BLaER1 (cell line): ENCODE results near the gene TNS1.

Source experiments
- H3K27ac ChIP-seq: shearing (Covaris generic); formaldehyde crosslinking; 2 replicates; pipeline ENCODE4 v1.8.1; 2022
- H3K27me3 ChIP-seq: shearing (Covaris generic); formaldehyde crosslinking; 2 replicates; pipeline ENCODE4 v1.8.1; 2022
- H3K36me3 ChIP-seq: shearing (Covaris generic); formaldehyde crosslinking; 2 replicates; pipeline ENCODE4 v1.8.1; 2022
- H3K4me1 ChIP-seq: shearing (Covaris generic); formaldehyde crosslinking; 2 replicates; pipeline ENCODE4 v1.8.1; 2022
- H3K4me2 ChIP-seq: shearing (Covaris generic); formaldehyde crosslinking; 2 replicates; pipeline ENCODE4 v1.8.1; 2022
- H3K4me3 ChIP-seq: shearing (Covaris generic); formaldehyde crosslinking; 2 replicates; pipeline ENCODE4 v1.8.1; 2022
- H3K9ac ChIP-seq: shearing (Covaris generic); formaldehyde crosslinking; 2 replicates; pipeline ENCODE4 v1.8.1; 2022
- H3K9me3 ChIP-seq: shearing (Covaris generic); formaldehyde crosslinking; 2 replicates; pipeline ENCODE4 v1.8.1; 2022
- H4K20me1 ChIP-seq: shearing (Covaris generic); formaldehyde crosslinking; 2 replicates; pipeline ENCODE4 v1.8.1; 2022
- Cebpa-rat ChIP-seq: shearing (Covaris generic); IDR thresholded peaks from 2 replicates; pipeline ENCODE4 v1.8.1; 2022

The TNS1 gene

GRCh38 chr2:218002143-218002844, 501 bp downstream of the TNS1 start:
- Histone ChIP-seq H4K20me1 (peaks cover 24% of the 10 kb centered on the region; the same call in 1 of the 2 replicates), H3K4me1 (peaks cover 50% of the 10 kb centered on the region), H3K36me3 (peaks cover 48% of the 10 kb centered on the region), H3K4me2 (peak overlapping the region; percentile 82), H3K27ac (peak overlapping the region; percentile 73), H3K27me3 (no peaks in the 10 kb centered on the region), H3K9ac (0 out of 2 replicates have a peak overlapping the region, but pooled peaks have one; percentile 65), H3K4me3 (no peak overlapping the region), H3K9me3 (no peaks in the 10 kb centered on the region)
- TF ChIP-seq Cebpa-rat, result no peak

- TF ChIP-seq Cebpa-rat, result no peak
- H3K9ac ChIP-seq, result 0 out of 2 replicates have a peak overlapping the region, but pooled peaks have one; percentile 34
- H3K4me3 ChIP-seq, result no peak overlapping the region
- H4K20me1 ChIP-seq, result peaks cover 26% of the 10 kb centered on the region; the same call in 1 of the 2 replicates
- peaks cover 49% of the 10 kb centered on the region for H3K36me3 ChIP-seq
- peak overlapping the region; percentile 49 for H3K4me2 ChIP-seq
- H3K27ac ChIP-seq, result peak overlapping the region; percentile 60
- no peaks in the 10 kb centered on the region for H3K27me3 ChIP-seq
- no peaks in the 10 kb centered on the region for H3K9me3 ChIP-seq
- peaks cover 50% of the 10 kb centered on the region for H3K4me1 ChIP-seq
These were observed 1.2 kb downstream of the TNS1 start for GRCh38 chr2:218001629-218002028.

- Histone ChIP-seq H3K27ac (no peak overlapping the region), H3K9me3 (no peaks in the 10 kb centered on the region), H3K4me3 (no peak overlapping the region), H3K36me3 (peaks cover 37% of the 10 kb centered on the region), H3K4me2 (no peak overlapping the region), H3K9ac (no peak overlapping the region), H4K20me1 (peaks cover 40% of the 10 kb centered on the region; the same call in 1 of the 2 replicates), H3K4me1 (peaks cover 60% of the 10 kb centered on the region), H3K27me3 (no peaks in the 10 kb centered on the region)
- no peak for TF ChIP-seq Cebpa-rat
These were observed 2.7 kb downstream of the TNS1 start for GRCh38 chr2:218000136-218000535.

- Histone ChIP-seq H3K36me3 (peaks cover 42% of the 10 kb centered on the region), H4K20me1 (peaks cover 45% of the 10 kb centered on the region), H3K9me3 (no peaks in the 10 kb centered on the region), H3K27ac (no peak overlapping the region), H3K27me3 (no peaks in the 10 kb centered on the region), H3K4me1 (peaks cover 60% of the 10 kb centered on the region), H3K4me2 (no peak overlapping the region), H3K9ac (no peak overlapping the region), H3K4me3 (no peak overlapping the region)
- TF ChIP-seq Cebpa-rat, result no peak
These were observed 3.2 kb downstream of the TNS1 start for GRCh38 chr2:217999595-217999959.

GRCh38 chr2:217998926-217999594, 3.7 kb downstream of the TNS1 start:
- TF ChIP-seq Cebpa-rat, result no peak
- H3K4me2 ChIP-seq, result no peak overlapping the region
- H3K9ac ChIP-seq, result no peak overlapping the region
- H3K9me3 ChIP-seq, result no peaks in the 10 kb centered on the region
- H3K4me1 ChIP-seq, result peaks cover 60% of the 10 kb centered on the region
- no peaks in the 10 kb centered on the region for H3K27me3 ChIP-seq
- H4K20me1 ChIP-seq, result peaks cover 50% of the 10 kb centered on the region
- H3K36me3 ChIP-seq, result peaks cover 44% of the 10 kb centered on the region
- H3K4me3 ChIP-seq, result no peak overlapping the region
- H3K27ac ChIP-seq, result no peak overlapping the region

GRCh38 chr2:217997510-217997909, 5.3 kb downstream of the TNS1 start:
- Histone ChIP-seq H3K27ac (no peak overlapping the region), H3K9me3 (no peaks in the 10 kb centered on the region), H3K9ac (no peak overlapping the region), H3K4me2 (no peak overlapping the region), H3K4me3 (no peak overlapping the region), H3K36me3 (peaks cover 52% of the 10 kb centered on the region), H3K4me1 (peaks cover 52% of the 10 kb centered on the region), H3K27me3 (no peaks in the 10 kb centered on the region), H4K20me1 (peaks cover 54% of the 10 kb centered on the region)
- no peak for TF ChIP-seq Cebpa-rat

- Histone ChIP-seq H3K27me3 (no peaks in the 10 kb centered on the region), H3K9ac (peak overlapping the region; percentile 57), H3K9me3 (no peaks in the 10 kb centered on the region), H3K27ac (peak overlapping the region; percentile 31; the same call in 1 of the 2 replicates), H3K4me1 (peaks cover 43% of the 10 kb centered on the region), H4K20me1 (peaks cover 54% of the 10 kb centered on the region), H3K36me3 (peaks cover 62% of the 10 kb centered on the region), H3K4me3 (no peak overlapping the region), H3K4me2 (peak overlapping the region; percentile 65)
- TF ChIP-seq Cebpa-rat, result no peak
These were observed 6.4 kb downstream of the TNS1 start for GRCh38 chr2:217996361-217996760.

- Histone ChIP-seq H3K4me3 (no peak overlapping the region), H3K4me1 (peaks cover 39% of the 10 kb centered on the region), H3K9ac (peak overlapping the region; percentile 57), H3K27ac (peak overlapping the region; percentile 31; the same call in 1 of the 2 replicates), H3K4me2 (peak overlapping the region; percentile 65), H3K9me3 (no peaks in the 10 kb centered on the region), H3K36me3 (peaks cover 62% of the 10 kb centered on the region), H4K20me1 (peaks cover 54% of the 10 kb centered on the region), H3K27me3 (no peaks in the 10 kb centered on the region)
- TF ChIP-seq Cebpa-rat, result no peak
These were observed 7.0 kb downstream of the TNS1 start for GRCh38 chr2:217995731-217996231.

- no peak for TF ChIP-seq Cebpa-rat
- Histone ChIP-seq H3K27ac (peak overlapping the region; percentile 56; the same call in 1 of the 2 replicates), H3K4me3 (no peak overlapping the region; the same call in 1 of the 2 replicates), H4K20me1 (peaks cover 50% of the 10 kb centered on the region), H3K4me2 (peak overlapping the region; percentile 65), H3K9ac (peak overlapping the region; percentile 43; the same call in 1 of the 2 replicates), H3K27me3 (no peaks in the 10 kb centered on the region), H3K4me1 (peaks cover 39% of the 10 kb centered on the region), H3K36me3 (peaks cover 68% of the 10 kb centered on the region), H3K9me3 (no peaks in the 10 kb centered on the region)
These were observed 8.0 kb downstream of the TNS1 start for GRCh38 chr2:217994776-217995274.
